IPS-18c (cell line): ENCODE results near the gene DEGS2.
"Not testable (repeated sequence)": the region's sequence is repeated elsewhere in the genome, so short reads cannot be mapped to it uniquely, and the experiment has no call there.

Experiments
- H3K4me3 ChIP-seq: 2 replicates; pipeline ENCODE4 v1.7.0; 2013; ENCODE audit warnings: low read depth, mild to moderate bottlenecking, low read length, moderate library complexity; ENCODE audit not compliant: insufficient read depth
- H3K9me3 ChIP-seq: one replicate; pipeline ENCODE4 v1.6.1; 2013; ENCODE audit warnings: mild to moderate bottlenecking, low read length, moderate library complexity; ENCODE audit not compliant: control insufficient read depth, insufficient read depth

DEGS2 gene

GRCh38 chr14:100159094-100159864 is at the start of gene DEGS2:
DEGS2 (minus strand) TSS chr14:100159645; CDS start chr14:100159587, 58 bp downstream.
- Histone ChIP-seq H3K9me3 (no peaks in the 10 kb centered on the region), H3K4me3 (peak within 1 kb of the TSS; percentile 63)

- not testable (repeated sequence) for H3K4me3 ChIP-seq, H3K9me3 ChIP-seq
Measured at GRCh38 chr14:100208136-100208535, 48.7 kb upstream of the DEGS2 start.

GRCh38 chr14:100207588-100207987 is 48.1 kb upstream of the DEGS2 start:
- H3K9me3 ChIP-seq, H3K4me3 ChIP-seq: not testable (repeated sequence)

- not testable (repeated sequence) for H3K4me3 ChIP-seq, H3K9me3 ChIP-seq
Measured at GRCh38 chr14:100204835-100205167, 45.4 kb upstream of the DEGS2 start.

GRCh38 chr14:100203962-100204834 is 44.8 kb upstream of the DEGS2 start:
- Histone ChIP-seq H3K9me3 (no peaks in the 10 kb centered on the region), H3K4me3 (no peak overlapping the region)

- H3K4me3 ChIP-seq: no peak overlapping the region
- H3K9me3 ChIP-seq: no peaks in the 10 kb centered on the region
Measured at GRCh38 chr14:100203146-100203545, 43.7 kb upstream of the DEGS2 start.

- Histone ChIP-seq H3K9me3 (no peaks in the 10 kb centered on the region), H3K4me3 (no peak overlapping the region)
Measured at GRCh38 chr14:100202712-100203111, 43.3 kb upstream of the DEGS2 start.

GRCh38 chr14:100201701-100202100 is 42.3 kb upstream of the DEGS2 start:
- Histone ChIP-seq H3K9me3 (no peaks in the 10 kb centered on the region), H3K4me3 (no peak overlapping the region)

GRCh38 chr14:100200311-100200710 is 40.9 kb upstream of the DEGS2 start:
- no peaks in the 10 kb centered on the region for H3K9me3 ChIP-seq
- H3K4me3 ChIP-seq: no peak overlapping the region

- no peaks in the 10 kb centered on the region for H3K9me3 ChIP-seq
- no peak overlapping the region for H3K4me3 ChIP-seq
Measured at GRCh38 chr14:100199240-100199860, 39.9 kb upstream of the DEGS2 start.

GRCh38 chr14:100193417-100194357 is 34.2 kb upstream of the DEGS2 start:
- Histone ChIP-seq H3K4me3 (peak overlapping the region; percentile 20; the same call in 1 of the 2 replicates), H3K9me3 (no peaks in the 10 kb centered on the region)

GRCh38 chr14:100192672-100193416 is 33.4 kb upstream of the DEGS2 start:
- Histone ChIP-seq H3K9me3 (no peaks in the 10 kb centered on the region), H3K4me3 (peak overlapping the region; percentile 31; the same call in 1 of the 2 replicates)

GRCh38 chr14:100192250-100192671 is 32.8 kb upstream of the DEGS2 start:
- Histone ChIP-seq H3K4me3 (peak overlapping the region; percentile 31; the same call in 1 of the 2 replicates), H3K9me3 (no peaks in the 10 kb centered on the region)

GRCh38 chr14:100191584-100192249 is 32.3 kb upstream of the DEGS2 start:
- no peak overlapping the region for H3K4me3 ChIP-seq
- H3K9me3 ChIP-seq: no peaks in the 10 kb centered on the region

GRCh38 chr14:100190126-100190525 is 30.7 kb upstream of the DEGS2 start:
- Histone ChIP-seq H3K9me3 (no peaks in the 10 kb centered on the region), H3K4me3 (no peak overlapping the region)
